ENCODE data around the gene ATXN8OS. TPM values are rescaled to one million over a fixed set of nuclear protein-coding genes. Genes with fewer than 3 reads are reported as not detected.

Gene ATXN8OS
- total RNA-seq, 2 donors from 2014 or later: not detected

DNA sequence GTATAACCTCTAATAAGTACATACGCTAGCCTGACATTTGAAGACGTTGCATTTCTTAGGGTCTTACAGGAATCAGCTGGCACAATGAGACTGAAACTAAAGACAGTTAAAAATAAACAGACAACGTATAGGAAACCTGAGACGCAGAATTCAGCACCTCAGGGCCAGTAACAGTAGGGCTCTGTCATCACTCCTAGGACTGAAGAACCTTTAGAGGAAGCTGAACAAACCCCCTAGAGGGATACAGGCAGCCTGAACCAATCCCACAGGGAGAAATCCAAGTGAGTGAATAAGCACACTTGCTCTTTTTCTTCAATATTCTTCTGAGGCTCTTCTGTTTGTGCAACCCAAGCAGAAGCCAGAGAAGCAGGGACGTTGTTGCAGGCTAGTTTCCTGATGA lies 54.5 kb downstream of the ATXN8OS start:
- 46 to 49% methylated on average over 5 of the region's 5 CpGs for WGBS, 2 donors
- Histone ChIP-seq H3K36me3 (replicated peaks in 1 of 2; ENCODE audit: insufficient read depth in 1 of 2, low read depth in 2 of 2) (no peaks in the 10 kb centered on the region), H3K27ac (no peak overlapping the region), H3K27me3 (no peaks in the 10 kb centered on the region), H3K9me3 (no peaks in the 10 kb centered on the region), H3K4me1 (no peaks in the 10 kb centered on the region), H3K4me3 (no peak overlapping the region)
- DNase-seq (no peak), ATAC-seq (no peak)
- intact Hi-C loops (cut with DNase I): no loop called here
- TF ChIP-seq POLR2A (IDR thresholded peaks at IDR 0.05): no peak
- TF ChIP-seq, protein P1, sequence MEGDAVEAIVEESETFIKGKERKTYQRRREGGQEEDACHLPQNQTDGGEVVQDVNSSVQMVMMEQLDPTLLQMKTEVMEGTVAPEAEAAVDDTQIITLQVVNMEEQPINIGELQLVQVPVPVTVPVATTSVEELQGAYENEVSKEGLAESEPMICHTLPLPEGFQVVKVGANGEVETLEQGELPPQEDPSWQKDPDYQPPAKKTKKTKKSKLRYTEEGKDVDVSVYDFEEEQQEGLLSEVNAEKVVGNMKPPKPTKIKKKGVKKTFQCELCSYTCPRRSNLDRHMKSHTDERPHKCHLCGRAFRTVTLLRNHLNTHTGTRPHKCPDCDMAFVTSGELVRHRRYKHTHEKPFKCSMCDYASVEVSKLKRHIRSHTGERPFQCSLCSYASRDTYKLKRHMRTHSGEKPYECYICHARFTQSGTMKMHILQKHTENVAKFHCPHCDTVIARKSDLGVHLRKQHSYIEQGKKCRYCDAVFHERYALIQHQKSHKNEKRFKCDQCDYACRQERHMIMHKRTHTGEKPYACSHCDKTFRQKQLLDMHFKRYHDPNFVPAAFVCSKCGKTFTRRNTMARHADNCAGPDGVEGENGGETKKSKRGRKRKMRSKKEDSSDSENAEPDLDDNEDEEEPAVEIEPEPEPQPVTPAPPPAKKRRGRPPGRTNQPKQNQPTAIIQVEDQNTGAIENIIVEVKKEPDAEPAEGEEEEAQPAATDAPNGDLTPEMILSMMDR (IDR thresholded peaks at IDR 0.05): no peak

DNA sequence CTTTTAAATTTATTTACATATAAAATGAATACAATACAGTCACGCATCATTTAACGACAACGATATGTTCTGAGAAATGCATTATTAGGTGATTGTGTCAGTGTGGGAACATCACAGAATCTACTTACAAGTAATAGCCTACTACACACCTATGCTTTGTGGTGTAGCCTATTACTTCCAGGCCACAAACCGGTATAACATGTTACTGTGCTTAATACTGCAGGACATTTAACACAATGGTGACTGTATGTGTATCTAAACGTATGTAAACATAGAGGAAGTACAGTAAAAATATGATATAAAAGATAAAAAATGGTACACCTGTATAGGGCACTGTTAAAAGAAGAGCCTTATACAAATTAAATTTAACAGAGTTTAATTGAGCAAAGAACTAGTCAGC lies 63.1 kb downstream of the ATXN8OS start:
- H3K27me3 ChIP-seq: no peaks in the 10 kb centered on the region
- no peak overlapping the region for H3K4me3 ChIP-seq
- DNase-seq (no peak), ATAC-seq (no peak)
- intact Hi-C loops (cut with DNase I): no loop called here
- 85 to 86% methylated on average over 5 of the region's 5 CpGs for WGBS, 2 donors
- no peaks in the 10 kb centered on the region for H3K9me3 ChIP-seq
- no peak for TF ChIP-seq POLR2A (IDR thresholded peaks at IDR 0.05)
- TF ChIP-seq, protein P1 (IDR thresholded peaks at IDR 0.05): no peak
- H3K27ac ChIP-seq: no peak overlapping the region
- no peaks in the 10 kb centered on the region for H3K36me3 ChIP-seq (replicated peaks in 1 of 2; ENCODE audit: insufficient read depth in 1 of 2, low read depth in 2 of 2)
- no peaks in the 10 kb centered on the region for H3K4me1 ChIP-seq

DNA sequence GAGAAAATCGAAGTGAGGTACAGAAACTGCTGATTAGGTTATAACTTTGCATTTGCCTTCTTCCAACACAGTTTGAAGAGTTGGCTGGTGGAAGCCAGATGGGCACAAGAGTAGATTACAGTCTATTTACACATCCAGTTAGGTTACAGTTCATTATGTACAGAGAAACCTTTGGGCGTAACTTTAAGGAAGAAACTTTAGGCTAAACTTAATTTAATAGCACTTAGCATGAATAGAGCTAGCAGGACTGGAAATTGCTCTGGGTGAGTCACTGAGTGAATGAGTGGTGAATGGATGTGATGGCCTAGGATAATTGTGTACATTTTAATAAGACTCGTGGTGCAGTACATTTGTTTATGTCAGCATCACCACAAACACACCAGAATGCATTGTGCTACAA lies 63.5 kb downstream of the ATXN8OS start:
- Histone ChIP-seq H3K36me3 (replicated peaks in 1 of 2; ENCODE audit: insufficient read depth in 1 of 2, low read depth in 2 of 2) (no peaks in the 10 kb centered on the region), H3K27me3 (no peaks in the 10 kb centered on the region), H3K27ac (no peak overlapping the region), H3K4me1 (no peaks in the 10 kb centered on the region), H3K4me3 (no peak overlapping the region), H3K9me3 (no peaks in the 10 kb centered on the region)
- DNase-seq (no peak), ATAC-seq (no peak)
- TF ChIP-seq, protein P1 (IDR thresholded peaks at IDR 0.05): no peak
- TF ChIP-seq POLR2A (IDR thresholded peaks at IDR 0.05): no peak
- intact Hi-C loops (cut with DNase I): no loop called here
- WGBS, 2 donors: 54 to 55% methylated on average over 3 of the region's 3 CpGs

DNA sequence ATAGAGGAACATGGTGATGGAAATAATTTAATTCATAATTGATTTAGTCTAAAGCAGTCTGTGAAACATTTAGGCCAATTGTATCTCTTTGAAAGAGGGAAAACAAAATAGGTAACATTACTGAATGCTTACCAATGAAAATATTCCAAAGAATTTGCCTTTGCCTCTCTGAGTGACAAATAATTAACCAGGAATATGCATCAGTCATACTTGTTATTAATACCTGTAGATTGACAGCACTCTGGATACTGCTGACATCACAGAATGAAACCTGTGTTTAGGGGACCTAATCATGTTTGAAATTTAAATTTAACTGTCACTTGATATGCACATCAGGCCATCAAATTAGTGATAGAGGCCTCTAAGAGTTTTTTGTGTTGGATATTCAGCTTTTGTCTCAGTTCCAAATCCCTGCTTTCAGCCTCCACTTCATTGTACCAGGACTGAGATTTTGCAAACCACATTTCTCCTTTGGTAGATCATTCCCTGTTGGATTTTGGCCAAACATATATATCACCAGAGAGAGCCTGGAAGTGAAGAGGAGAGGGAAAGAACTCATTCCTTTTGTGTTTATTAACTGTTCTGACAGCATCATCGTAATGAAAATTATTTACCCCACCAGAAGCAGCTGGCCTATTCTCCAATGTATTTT lies 65.4 kb downstream of the ATXN8OS start:
- 48 to 50% methylated on average over 1 of the region's 1 CpG for WGBS, 2 donors
- ATAC-seq: no peak
- no peaks in the 10 kb centered on the region for H3K27me3 ChIP-seq
- intact Hi-C loops (cut with DNase I): no loop called here
- no peak for DNase-seq
- H3K4me3 ChIP-seq: no peak overlapping the region
- no peaks in the 10 kb centered on the region for H3K9me3 ChIP-seq
- H3K36me3 ChIP-seq (replicated peaks in 1 of 2; ENCODE audit: insufficient read depth in 1 of 2, low read depth in 2 of 2): no peaks in the 10 kb centered on the region
- TF ChIP-seq, protein P1 (IDR thresholded peaks at IDR 0.05): no peak
- TF ChIP-seq POLR2A (IDR thresholded peaks at IDR 0.05): no peak
- no peaks in the 10 kb centered on the region for H3K4me1 ChIP-seq
- H3K27ac ChIP-seq: no peak overlapping the region

DNA sequence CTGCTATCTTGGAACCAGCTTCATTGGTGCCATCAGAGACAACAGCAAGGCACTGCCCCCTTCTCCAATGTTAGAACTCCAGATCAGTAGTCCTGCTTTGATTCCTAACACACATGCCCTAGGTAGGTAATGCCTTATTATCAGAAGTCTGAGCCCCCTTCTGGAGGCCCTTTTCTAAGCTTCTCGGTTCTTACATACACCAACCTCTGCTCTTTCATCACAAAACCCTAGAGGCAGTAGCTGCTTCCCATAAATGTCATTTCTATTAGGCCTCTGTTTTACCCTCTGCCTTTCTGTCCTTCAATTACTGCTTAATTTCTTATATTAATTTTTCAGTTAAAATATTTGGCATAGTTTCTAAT lies 66.0 kb downstream of the ATXN8OS start:
- no peaks in the 10 kb centered on the region for H3K36me3 ChIP-seq (replicated peaks in 1 of 2; ENCODE audit: insufficient read depth in 1 of 2, low read depth in 2 of 2)
- no peak for DNase-seq
- intact Hi-C loops (cut with DNase I): no loop called here
- no peak overlapping the region for H3K4me3 ChIP-seq
- no peaks in the 10 kb centered on the region for H3K4me1 ChIP-seq
- TF ChIP-seq, protein P1 (IDR thresholded peaks at IDR 0.05): no peak
- TF ChIP-seq POLR2A (IDR thresholded peaks at IDR 0.05): no peak
- H3K9me3 ChIP-seq: no peaks in the 10 kb centered on the region
- no peak overlapping the region for H3K27ac ChIP-seq
- no peaks in the 10 kb centered on the region for H3K27me3 ChIP-seq
- WGBS, 2 donors: 54 to 56% methylated on average over 1 of the region's 1 CpG
- ATAC-seq: no peak
